Measurements from ENCODE around the gene HNF4A.
"Not testable (repeated sequence)": the region's sequence is repeated elsewhere in the genome, so short reads cannot be mapped to it uniquely, and the experiment has no call there.

HNF4A gene

DNA sequence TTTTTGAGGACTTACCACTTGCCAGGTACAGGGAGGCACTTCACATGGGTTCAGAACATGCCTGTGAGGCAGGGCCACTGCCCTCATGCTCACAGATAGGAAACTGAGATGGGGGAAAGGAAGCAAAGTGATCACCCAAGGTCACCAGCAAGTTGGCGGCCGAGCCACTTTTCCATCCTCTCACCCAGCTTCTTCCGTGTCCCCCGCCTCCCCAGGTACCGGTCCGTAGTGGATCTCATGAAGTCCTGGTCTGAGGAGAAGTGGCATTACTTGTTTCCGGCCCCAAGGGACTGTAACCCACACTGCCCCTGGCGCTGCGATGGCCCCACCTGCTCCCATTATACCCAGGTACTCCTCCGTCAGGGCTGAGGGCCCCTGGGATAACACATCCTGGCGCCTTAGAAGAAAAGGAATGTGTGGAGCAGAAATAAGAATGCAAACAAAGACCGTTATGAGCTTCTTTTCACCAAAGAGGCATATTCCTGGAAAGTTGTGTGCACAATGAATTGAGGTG lies 12.3 kb upstream of the HNF4A start:
- intact Hi-C loops (cut with DNase I) = no loop called here
- DNase-seq = no peak

DNA sequence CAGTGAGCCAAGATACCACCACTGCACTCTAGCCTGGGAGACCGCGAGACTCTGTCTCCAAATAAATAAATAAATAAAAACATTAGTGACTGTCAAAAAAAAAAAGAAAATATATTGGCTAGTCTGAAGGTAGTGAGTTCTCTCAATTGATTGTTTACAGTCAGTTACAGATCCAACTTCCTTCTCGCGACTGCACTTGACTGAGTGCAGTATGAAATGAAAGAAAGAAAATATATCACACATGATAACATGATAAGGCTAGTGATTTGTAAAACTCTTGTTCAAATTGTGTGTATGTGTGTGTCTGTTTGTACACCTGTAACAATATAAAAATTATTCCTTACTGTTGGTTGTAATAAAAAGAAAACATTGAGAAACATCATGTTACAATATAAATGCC lies 10.8 kb upstream of the HNF4A start:
- no peak for DNase-seq
- intact Hi-C loops (cut with DNase I) = no loop called here

DNA sequence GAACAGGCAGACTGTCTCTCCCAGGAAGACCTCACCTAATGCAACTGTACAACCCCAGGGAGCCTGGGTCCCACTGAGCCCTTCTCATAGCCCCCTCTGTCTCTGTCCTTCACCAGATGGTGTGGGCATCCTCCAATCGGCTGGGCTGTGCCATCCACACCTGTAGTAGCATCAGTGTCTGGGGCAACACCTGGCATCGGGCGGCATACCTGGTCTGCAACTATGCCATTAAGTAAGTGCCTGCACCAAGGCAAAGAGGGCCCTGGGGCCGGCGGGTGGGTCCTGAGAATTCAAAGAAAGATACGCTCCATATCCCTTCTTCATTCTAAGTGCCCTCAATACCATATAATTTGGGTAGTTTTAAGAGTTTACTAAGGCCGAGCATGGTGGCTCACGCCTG lies 10.4 kb upstream of the HNF4A start:
- intact Hi-C loops (cut with DNase I) = no loop called here

DNA sequence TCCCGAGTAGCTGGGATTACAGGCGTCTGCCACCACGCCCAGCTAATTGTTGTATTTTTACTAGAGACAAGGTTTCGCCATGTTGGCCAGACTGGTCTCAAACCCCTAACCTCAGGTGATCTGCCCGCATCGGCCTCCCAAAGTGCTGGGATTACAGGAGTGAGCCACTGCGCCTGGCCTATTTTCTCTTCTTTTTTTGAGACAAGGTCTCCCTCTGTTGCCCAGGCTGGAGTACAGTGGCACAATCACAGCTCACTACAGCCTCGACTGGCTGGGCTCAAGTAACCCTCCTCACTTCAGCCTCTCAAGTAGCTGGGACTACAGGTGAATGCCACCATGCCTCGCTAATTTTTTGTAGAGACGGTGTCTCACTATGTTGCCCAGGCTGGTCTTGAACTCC lies 9.6 kb upstream of the HNF4A start:
- intact Hi-C loops (cut with DNase I); DNase-seq: not testable (repeated sequence)

More for the DNA sequence above, 10.4 kb upstream of the HNF4A start:
- no peak for DNase-seq

DNA sequence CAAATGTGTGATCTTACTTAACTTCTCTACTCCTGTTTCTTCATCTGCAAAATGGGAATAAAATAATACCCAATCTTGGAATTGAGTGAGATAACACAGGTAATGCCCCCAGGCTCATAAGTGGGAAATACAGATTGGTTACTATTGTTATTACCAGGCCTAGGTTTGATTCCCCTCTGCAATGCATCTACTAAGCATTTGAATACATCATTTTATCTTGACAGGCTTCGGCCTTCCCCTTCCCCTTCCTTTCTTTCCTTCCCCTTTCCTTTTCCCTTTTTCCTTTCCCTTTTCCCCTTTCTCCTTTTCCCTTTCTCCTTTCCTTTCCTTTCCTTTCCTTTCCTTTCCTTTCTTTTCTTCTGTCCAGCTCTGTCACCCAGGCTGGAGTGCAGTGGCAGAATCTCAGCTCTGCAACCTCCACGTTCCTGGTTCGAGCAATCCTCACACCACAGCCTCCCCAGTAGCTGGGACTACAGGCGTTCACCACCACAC lies 7.3 kb upstream of the HNF4A start:
- intact Hi-C loops (cut with DNase I) = no loop called here
- DNase-seq = no peak

DNA sequence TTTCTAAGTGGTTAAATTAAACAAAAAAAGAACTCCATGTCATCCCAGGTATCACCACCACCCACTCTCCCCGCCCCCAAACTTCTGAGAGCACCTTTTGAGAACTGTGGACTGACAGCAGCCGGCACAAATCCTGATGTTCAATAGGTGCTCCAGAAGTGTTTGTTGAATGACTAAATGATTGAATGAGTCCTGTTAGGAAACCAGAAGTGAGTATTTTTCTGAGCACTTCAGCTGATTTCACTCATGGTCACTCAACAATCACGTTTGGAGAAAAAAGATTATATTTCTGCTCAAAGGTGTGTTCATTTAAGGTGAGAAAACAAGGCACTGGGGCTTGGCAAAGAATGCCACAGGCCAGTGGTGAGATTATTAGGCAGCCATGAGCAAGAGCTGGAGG lies 6.2 kb upstream of the HNF4A start:
- intact Hi-C loops (cut with DNase I) = no loop called here
- peak in 1 of 42 donors; percentile 48 for DNase-seq

DNA sequence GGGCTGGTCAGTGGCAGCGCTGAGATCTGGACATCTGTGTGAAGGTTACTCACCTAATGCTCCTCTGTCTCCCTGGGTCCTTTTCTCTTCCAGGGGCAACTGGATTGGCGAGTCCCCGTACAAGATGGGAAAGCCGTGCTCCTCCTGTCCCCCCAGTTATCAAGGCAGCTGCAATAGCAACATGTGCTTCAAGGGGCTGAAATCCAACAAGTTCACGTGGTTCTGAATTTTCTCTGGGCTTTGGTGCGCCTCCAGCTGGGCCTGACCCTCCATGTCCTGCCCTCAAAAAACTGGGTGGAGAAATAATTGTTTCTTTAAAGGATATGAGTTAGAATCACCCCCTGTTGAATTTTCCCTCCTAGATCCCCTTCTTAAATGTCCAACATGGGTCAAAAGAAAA lies 4.9 kb upstream of the HNF4A start:
- no peak for DNase-seq
- intact Hi-C loops (cut with DNase I) = no loop called here

DNA sequence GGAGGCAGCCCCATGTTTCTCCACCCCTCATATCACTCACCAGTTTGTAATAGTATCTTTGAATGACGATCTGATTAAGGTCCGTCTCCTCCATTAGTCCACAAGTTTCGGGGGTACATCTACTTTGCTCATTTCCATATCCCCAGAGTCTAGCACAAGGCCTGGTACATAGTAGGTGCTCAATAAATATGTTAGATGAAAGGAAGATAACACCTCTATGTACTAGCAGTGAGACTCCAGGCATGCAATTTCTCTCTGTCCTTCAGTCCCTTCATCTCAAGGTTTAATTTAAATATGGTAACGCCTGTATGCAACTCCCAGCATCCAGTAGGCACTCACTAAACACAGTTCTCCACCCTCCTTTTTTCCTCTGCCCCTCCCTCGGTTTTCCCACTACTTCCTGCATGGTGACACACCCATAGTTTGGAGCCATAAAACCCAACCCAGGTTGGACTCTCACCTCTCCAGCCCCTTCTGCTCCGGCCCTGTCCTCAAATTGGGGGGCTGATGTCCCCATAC lies 461 bp upstream of the HNF4A start:
- DNase-seq = no peak
- intact Hi-C loops (cut with DNase I) = no loop called here

DNA sequence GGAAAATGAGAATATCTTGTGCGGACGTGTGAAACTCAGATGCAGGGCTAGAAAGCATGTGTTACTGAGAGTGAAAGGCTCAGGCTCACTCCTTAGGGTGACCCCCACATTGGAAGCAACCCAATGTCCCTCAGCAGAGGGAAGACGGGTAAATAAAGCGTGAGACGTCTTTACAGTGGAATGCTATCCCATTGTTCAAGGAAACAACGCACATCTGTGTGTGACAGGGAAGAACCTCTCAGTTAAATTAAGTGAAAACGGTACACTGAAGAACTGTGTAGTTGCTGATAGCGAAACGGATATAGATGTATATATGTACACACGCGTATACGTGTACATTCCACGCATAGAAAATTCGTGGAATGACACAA lies 839 bp downstream of the HNF4A start:
- no peak for DNase-seq
- intact Hi-C loops (cut with DNase I) = no loop called here

DNA sequence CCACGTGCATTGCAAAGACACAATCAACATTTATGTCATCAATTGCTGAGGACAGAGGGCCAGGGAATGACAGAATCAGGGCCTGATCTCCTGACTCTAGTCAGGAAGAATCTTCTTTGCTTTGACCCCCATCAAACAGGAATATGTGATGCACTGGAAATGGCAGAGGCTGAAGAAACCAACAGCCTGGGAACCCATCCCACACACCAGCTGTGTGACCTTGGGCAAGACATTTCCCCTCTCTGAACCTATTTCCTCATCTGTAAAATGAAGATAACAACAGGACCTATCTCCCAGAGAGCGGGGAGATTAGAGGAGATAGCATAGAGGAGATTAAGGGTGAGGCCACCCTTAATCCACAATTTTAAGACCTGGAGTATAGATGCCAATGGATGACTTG lies 1.5 kb downstream of the HNF4A start:
- no peak for DNase-seq
- intact Hi-C loops (cut with DNase I) = no loop called here

DNA sequence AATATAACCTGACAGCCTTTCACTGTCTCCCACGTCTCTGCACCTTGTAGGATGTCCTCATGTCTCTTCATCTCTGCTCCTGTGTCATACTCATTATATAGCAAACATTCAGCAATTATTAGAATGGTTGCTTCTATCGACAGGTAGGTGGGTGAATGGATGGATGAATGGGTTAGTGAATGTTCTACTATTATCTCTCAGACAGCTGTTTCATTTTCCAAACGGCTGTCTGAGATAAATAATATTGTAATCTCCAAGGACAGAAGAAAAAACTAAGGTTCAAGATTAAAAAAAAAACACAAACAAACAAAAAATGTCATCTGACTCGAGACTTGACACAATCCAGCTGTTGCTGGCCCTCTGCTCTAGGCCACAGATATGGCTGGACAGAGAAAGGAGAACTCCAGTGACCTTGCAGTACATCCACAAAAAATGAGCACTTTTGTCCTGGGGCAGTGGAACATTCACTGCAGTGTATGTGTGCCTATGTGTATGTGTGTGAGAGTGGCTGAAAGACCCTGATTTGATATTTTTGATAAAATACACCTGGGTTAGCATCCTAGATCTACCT lies 2.1 kb downstream of the HNF4A start:
- intact Hi-C loops (cut with DNase I) = no loop called here
- no peak for DNase-seq

DNA sequence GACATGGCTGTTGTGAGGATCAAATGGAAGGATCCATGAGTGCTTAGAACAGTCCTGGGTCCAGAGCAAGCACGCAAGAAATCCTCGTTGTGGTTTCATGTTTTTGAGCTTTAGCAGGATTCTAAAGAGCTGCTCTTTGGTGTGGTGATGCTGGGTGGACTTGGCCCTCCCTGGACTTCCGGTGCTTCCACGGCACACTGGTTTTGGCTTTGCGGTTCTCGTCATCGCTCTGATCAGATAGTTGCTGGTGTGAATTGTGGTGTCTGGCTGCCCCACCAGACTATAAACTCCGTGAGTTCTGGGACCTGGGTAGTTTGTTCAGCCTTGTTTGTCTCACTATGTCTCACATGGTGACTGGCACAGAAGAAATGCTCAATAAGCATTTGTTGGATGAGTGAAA lies 3.3 kb downstream of the HNF4A start:
- DNase-seq = no peak
- intact Hi-C loops (cut with DNase I) = no loop called here

DNA sequence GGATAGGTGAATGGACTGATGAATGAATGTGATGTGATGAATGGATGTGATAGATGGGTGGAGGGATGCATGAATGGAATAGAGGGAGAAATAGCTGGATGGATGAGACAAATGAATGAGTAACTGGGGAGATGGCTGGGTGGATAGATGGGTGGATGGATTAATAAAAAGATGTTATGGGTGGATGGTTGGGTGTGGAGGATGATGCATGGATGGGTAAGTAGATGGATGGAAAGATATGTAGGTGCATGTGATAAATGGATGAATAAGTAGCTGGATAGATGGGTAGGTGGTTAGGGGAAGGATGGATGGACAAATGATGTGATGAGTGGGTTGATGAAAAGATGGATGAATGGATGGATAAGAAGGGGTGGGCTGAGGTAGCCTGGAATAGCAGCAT lies 4.7 kb downstream of the HNF4A start:
- DNase-seq = no peak
- intact Hi-C loops (cut with DNase I) = no loop called here

DNA sequence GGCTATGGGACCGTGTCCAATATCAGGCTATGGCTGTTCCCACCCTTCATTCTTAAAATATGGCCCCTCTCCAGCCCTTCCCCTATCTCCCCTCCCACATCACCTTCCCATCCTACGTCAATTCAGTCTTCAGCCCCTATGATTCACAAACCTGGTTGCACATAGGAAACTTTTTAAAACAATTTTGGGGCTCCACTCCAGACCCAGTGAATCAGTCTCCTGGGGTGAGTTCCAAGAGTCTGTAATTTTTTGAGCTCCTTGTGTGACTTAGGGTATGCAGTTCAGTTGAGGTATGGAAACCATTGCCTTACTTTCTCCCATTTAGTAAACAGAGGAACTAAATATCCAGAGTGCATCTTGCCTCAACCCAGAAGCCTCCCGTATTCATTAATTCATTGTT lies 5.5 kb downstream of the HNF4A start:
- intact Hi-C loops (cut with DNase I) = no loop called here
- DNase-seq = no peak

DNA sequence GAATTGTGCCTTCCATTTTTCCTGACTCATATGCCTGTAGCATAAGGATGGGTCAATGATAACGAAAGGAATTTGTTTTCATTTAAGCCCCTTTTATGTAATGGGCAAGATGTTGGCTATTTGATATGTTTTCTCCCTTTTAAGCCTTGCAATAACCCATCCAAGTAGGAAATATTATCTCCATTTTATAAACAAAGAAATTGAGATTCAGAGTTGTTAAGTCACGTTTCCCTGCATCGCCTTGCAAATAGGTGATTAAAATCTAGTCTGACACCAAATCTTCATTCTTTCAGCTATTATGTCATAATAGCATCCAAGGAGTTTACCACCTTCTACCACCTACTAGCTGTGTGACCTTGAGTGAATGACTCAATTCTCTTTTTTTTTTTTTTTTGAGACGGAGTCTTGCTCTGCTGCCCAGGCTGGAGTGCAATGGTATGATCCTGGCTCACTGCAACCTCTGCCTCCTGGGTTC lies 7.0 kb downstream of the HNF4A start:
- DNase-seq = no peak
- intact Hi-C loops (cut with DNase I) = no loop called here

DNA sequence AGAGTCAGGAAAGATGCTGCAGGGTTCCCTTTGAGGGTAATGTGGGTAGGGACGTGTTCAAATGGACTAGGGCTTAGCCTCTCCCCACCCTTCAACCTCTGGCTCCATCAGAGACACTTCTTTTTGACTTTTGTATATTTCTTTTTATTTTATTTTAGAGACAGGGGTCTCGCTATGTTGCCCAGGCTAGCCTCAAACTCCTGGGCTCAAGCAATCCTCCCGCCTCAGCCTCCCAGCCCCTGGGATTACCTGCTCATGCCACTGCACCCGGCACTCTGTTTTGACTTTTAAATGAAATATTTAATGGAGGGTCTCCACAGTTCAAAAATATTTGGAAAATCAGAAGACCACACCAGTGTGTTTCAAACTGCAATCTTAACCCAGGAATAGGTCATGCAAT lies 8.6 kb downstream of the HNF4A start:
- intact Hi-C loops (cut with DNase I) = no loop called here
- DNase-seq = no peak

DNA sequence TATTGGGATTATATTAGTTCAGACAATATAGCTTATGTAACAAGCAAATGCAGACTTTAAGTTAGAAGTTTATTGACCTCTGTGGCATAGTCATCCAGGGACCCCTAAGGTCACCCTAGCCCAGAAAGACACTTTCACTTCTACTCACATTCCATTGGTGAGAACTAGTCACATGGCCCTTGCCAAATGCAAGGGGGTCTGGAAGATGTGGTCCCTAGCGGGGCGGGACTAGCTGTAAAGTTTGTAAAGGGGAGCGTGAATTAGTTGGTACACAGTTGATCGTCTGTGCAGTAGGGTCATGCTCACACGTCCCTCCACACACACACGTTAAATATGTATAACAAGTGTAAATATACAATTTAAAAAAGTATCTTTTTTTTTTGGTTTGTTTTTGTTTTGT lies 9.3 kb downstream of the HNF4A start:
- intact Hi-C loops (cut with DNase I) = no loop called here
- DNase-seq = no peak

DNA sequence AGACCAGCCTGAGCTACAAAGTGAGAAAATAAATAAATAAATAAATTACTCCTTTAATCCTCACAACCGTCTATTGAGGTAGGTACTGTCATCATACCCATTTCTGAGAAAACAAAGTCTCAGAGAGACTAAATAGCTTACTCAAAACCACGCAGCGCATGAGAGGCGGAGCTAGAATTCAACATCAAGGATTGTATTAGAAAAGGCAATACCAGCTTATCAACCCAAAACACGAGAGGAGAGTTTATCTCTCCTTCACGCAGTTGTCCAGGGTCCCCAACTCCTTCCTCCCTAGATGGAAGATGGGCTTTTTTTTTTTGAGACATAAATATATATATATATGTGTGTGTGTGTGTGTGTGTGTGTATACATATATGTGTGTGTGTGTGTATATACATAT lies 12.2 kb downstream of the HNF4A start:
- no peak for DNase-seq
- intact Hi-C loops (cut with DNase I) = no loop called here

DNA sequence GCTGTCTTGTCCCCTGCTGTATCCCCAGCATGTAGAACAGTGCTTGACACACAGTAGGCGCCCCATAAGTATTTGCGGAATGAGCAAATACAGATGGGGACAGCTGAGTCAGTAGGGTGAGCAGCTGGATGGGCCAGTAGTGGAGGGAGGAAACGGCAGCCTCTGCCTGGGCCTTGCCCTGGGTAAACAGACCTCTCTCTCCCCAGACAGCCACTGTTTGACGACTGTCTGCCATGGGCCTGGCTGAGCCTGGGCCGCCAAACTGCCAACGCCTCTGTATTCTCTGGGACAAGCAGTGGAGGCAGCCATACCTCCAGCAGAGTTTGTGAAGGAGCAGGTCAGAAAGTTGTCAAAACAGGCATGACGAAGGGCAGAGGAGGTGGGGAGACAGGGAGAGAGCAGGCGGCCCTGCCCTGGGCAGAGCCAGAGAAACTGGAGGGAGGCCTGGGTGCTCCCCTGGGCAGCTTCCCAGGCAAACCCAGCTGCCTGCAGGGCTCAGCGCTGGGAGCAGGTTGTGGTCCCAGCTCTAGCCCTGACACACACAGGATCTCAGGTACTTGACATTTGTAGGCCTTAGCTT lies 15.2 kb downstream of the HNF4A start:
- DNase-seq = no peak
- intact Hi-C loops (cut with DNase I) = no loop called here

DNA sequence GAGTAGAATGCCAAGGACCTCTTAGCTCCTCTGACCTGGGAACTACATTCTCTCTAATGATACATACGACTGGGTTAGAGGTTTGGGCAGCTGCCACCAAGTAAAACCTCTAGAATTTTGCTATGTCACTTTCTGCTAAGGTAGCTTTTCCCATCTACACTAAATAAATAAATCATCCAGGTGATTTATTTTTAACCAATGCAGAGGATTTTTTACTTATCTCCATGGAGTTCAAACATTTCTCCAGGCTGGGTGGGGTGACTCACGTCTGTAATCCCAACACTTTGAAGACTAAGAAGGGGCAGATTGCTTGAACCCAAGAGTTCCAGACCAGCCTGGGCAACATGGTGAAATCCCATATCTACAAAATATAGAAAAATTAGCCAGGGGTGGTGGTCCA lies 27.1 kb downstream of the HNF4A start:
- intact Hi-C loops (cut with DNase I) = no loop called here
- no peak for DNase-seq

DNA sequence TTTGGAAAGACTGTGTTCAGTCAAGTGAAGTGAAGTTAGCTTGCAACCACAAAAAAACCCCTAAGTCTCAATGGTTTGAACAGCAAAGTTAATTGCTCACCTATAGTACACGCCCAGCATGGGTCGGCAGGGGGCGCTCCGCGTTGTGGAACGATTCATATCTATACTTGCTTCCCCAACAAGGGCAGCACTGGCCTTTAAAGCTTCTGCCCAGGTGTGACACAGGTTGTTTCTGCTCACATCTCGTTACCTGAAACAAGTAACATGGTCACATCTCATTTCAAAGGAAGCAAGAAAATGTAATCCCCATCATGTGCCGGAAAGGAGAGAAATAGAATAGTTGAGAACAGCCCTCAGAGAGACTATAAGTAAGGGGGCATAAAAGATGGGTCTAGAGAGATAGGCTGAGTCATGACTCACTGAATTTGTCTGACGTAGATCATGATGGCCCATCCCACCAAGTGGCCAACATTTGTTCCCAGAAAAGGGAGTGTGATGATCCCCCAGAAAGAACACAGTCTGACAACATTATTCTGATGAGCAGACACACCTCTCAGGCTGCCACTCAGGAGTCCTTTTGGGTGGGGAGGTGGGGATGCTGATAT lies 29.0 kb downstream of the HNF4A start:
- DNase-seq = peak; percentile 58 to 93 (median 82)
- intact Hi-C loops (cut with DNase I) = loop anchor here (5.0 kb wide), 1 partner anchor 228 kb away; no protein-coding TSS in a partner anchor
